GM21529 (cell line): ENCODE data around the gene IL3.

Experiments used
- ATAC-seq: cut with Tn5 transposase; IDR thresholded peaks from one replicate; pipeline ENCODE4 v1.9.1; 2021; ENCODE audit not compliant: unreplicated experiment

Gene IL3

GRCh38 chr5:132110930-132111329 lies 50.5 kb downstream of the IL3 start:
- no peak for ATAC-seq

- no peak for ATAC-seq
These were observed 51.7 kb downstream of the IL3 start for GRCh38 chr5:132112111-132112510.
